RWPE2 (cell line): ENCODE data around the gene ABCC9.

ENCODE experiments used
- ATAC-seq: fragments of 200-7000 bp; cut with Tn5 transposase; 3 replicates; pipeline ENCODE4 v1.9.1; 2021; ENCODE audit warnings: low read depth
- DNase-seq: peaks from one replicate; pipeline ENCODE4 v3.0.0-alpha.2; 2020; ENCODE audit warnings: low spot score
- H3K27ac ChIP-seq: fragments of 450-650 bp; 2 replicates; pipeline ENCODE4 v1.5.1; 2017; ENCODE audit warnings: mild to moderate bottlenecking; ENCODE audit not compliant: poor library complexity, severe bottlenecking
- H3K27me3 ChIP-seq: fragments of 250-450 bp; sonication (Bioruptor Pico); 2 replicates; pipeline ENCODE4 v1.5.1; 2021; ENCODE audit warnings: mild to moderate bottlenecking, moderate library complexity; ENCODE audit not compliant: insufficient read depth, poor library complexity, severe bottlenecking
- H3K36me3 ChIP-seq: fragments of 250-450 bp; sonication (Bioruptor Pico); 2 replicates; pipeline ENCODE4 v1.5.1; 2020; ENCODE audit warnings: low read depth, mild to moderate bottlenecking, moderate library complexity
- H3K4me1 ChIP-seq: fragments of 250-450 bp; sonication (Bioruptor Pico); 2 replicates; pipeline ENCODE4 v1.5.1; 2021; ENCODE audit warnings: mild to moderate bottlenecking, moderate library complexity; ENCODE audit not compliant: insufficient read depth, poor library complexity, severe bottlenecking
- H3K4me3 ChIP-seq: fragments of 250-450 bp; sonication (Bioruptor Pico); 2 replicates; pipeline ENCODE4 v1.5.1; 2021; ENCODE audit warnings: mild to moderate bottlenecking, moderate library complexity; ENCODE audit not compliant: severe bottlenecking
- H3K9me3 ChIP-seq: fragments of 250-450 bp; sonication (Bioruptor Pico); 2 replicates; pipeline ENCODE4 v1.5.1; 2021; ENCODE audit warnings: mild to moderate bottlenecking, moderate library complexity; ENCODE audit not compliant: severe bottlenecking
- CTCF ChIP-seq: fragments of 450-650 bp; IDR thresholded peaks from one replicate; pipeline ENCODE4 v1.5.1; 2017; ENCODE audit warnings: mild to moderate bottlenecking, moderate library complexity; ENCODE audit not compliant: poor library complexity, severe bottlenecking

The ABCC9 gene

DNA sequence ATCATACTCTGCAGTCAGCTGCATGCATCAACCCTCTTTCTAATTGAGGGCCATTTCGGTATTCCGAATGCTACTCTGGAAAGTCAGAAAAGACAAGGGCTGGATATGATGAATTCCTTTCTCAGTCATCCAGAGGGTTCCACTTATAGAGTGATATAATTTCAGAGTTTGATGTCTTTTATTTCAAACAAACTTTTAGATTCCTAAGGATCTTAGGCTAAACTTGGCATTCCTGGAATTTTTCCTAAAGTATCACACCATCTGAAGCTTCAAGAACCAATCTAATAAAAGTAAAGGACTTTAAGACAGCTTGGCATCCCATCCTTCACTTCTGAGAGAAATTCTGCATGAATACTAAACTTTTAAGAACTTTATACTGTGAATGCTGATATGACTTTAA is 97.4 kb downstream of the ABCC9 start:
- ATAC-seq = no peak
- no peaks in the 10 kb centered on the region for H3K4me1 ChIP-seq
- no peaks in the 10 kb centered on the region for H3K27me3 ChIP-seq
- no peak for TF ChIP-seq CTCF
- H3K9me3 ChIP-seq = no peaks in the 10 kb centered on the region
- H3K36me3 ChIP-seq = no peaks in the 10 kb centered on the region
- no peak overlapping the region for H3K27ac ChIP-seq
- H3K4me3 ChIP-seq = no peak overlapping the region
- DNase-seq = no peak

DNA sequence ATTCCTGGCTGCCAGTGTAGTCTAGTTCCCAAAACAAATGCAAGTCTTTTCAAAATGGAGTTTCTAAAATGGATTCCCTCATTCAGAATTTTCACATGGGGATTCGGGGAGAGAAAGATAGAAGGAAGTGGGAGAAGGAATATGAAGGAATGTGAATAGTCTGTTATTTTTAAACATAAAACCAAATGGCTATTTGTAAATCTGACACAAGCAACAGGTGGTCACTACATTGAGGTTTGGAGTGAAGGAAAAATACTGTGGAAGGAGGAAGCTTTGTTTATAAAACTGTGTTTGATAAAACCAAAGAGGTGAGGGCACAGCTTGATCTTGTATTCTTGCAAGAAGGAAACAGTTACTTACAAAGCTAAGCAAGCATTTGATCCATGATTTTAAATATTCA is 101.5 kb downstream of the ABCC9 start:
- DNase-seq (no peak), ATAC-seq (no peak)
- no peaks in the 10 kb centered on the region for H3K4me1 ChIP-seq
- no peaks in the 10 kb centered on the region for H3K9me3 ChIP-seq
- H3K4me3 ChIP-seq = no peak overlapping the region
- TF ChIP-seq CTCF = no peak
- H3K36me3 ChIP-seq = no peaks in the 10 kb centered on the region
- no peaks in the 10 kb centered on the region for H3K27me3 ChIP-seq
- H3K27ac ChIP-seq = no peak overlapping the region

GRCh38 chr12:21837847-21838246 is 103.4 kb downstream of the ABCC9 start:
- no peak for ATAC-seq
- H3K27me3 ChIP-seq = no peaks in the 10 kb centered on the region

GRCh38 chr12:21831791-21832344 is 109.4 kb downstream of the ABCC9 start:
- Histone ChIP-seq H3K27me3 (no peaks in the 10 kb centered on the region), H3K9me3 (no peaks in the 10 kb centered on the region), H3K4me1 (no peaks in the 10 kb centered on the region), H3K4me3 (no peak overlapping the region), H3K36me3 (no peaks in the 10 kb centered on the region), H3K27ac (no peak overlapping the region)
- no peak for DNase-seq
- no peak for TF ChIP-seq CTCF
- no peak for ATAC-seq

More at GRCh38 chr12:21837847-21838246, 103.4 kb downstream of the ABCC9 start:
- no peak for DNase-seq
- Histone ChIP-seq H3K4me1 (no peaks in the 10 kb centered on the region), H3K36me3 (no peaks in the 10 kb centered on the region), H3K4me3 (no peak overlapping the region), H3K27ac (no peak overlapping the region), H3K9me3 (no peaks in the 10 kb centered on the region)
- no peak for TF ChIP-seq CTCF

GRCh38 chr12:21828779-21829178 is 112.4 kb downstream of the ABCC9 start:
- Histone ChIP-seq H3K4me1 (no peaks in the 10 kb centered on the region), H3K9me3 (no peaks in the 10 kb centered on the region), H3K36me3 (no peaks in the 10 kb centered on the region), H3K27ac (no peak overlapping the region), H3K27me3 (no peaks in the 10 kb centered on the region), H3K4me3 (no peak overlapping the region)
- ATAC-seq (no peak), DNase-seq (no peak)
- no peak for TF ChIP-seq CTCF
